CD4-positive, alpha-beta T cell (primary cell): ENCODE measurements around the gene NKD1. TPM values are rescaled to one million over a fixed set of nuclear protein-coding genes. Genes with fewer than 3 reads are reported as not detected.

ENCODE experiments used
- ATAC-seq: fragments of 200-7000 bp; cut with Tn5 transposase; one replicate; pipeline ENCODE4 v1.10.0; 2022; ENCODE audit warnings: mild to moderate bottlenecking; ENCODE audit not compliant: poor library complexity
- CTCF ChIA-PET: fragments of 350-600 bp; sonication (Branson Sonifier 250); formaldehyde crosslinking; loops from one replicate; lab custom pipeline; 2021; ENCODE audit warnings: antibody characterized with exemption, inconsistent platforms; lab: Charles Lee
- POLR2A ChIA-PET: fragments of 350-600 bp; sonication (Branson Sonifier 250); formaldehyde crosslinking; loops from one replicate; lab custom pipeline; 2021; ENCODE audit warnings: antibody characterized with exemption, inconsistent platforms; lab: Charles Lee
- DNase-seq, 14 experiments: peaks; one replicate each; pipeline ENCODE4 v3.0.0-alpha.2; 2013 to 2020; ENCODE audit warnings: mixed read lengths in 2 of 14
- H3K27ac ChIP-seq, 2 donors: one replicate each; pipeline versions ENCODE4 v1.5.1 to v1.7.0; 2013; ENCODE audit warnings: low read length in 2 of 2, low read depth in 1 of 2, mild to moderate bottlenecking in 1 of 2
- H3K27me3 ChIP-seq, 2 experiments: 1 replicate in 1 of 2; 2 replicates in 1 of 2; pipeline versions ENCODE4 v1.6.1 to v1.7.0; 2013; ENCODE audit warnings: low read length in 2 of 2, control low read depth in 1 of 2, mild to moderate bottlenecking in 1 of 2, moderate library complexity in 1 of 2; ENCODE audit not compliant: insufficient read depth in 2 of 2, control insufficient read depth in 1 of 2
- H3K36me3 ChIP-seq: one replicate; pipeline ENCODE4 v1.6.1; 2013; ENCODE audit warnings: low read length, control low read depth; ENCODE audit not compliant: insufficient read depth
- H3K4me1 ChIP-seq: one replicate; pipeline ENCODE4 v1.6.1; 2013; ENCODE audit warnings: low read length, control low read depth; ENCODE audit not compliant: insufficient read depth
- H3K4me3 ChIP-seq: one replicate; pipeline ENCODE4 v1.5.1; 2013; ENCODE audit warnings: mild to moderate bottlenecking, low read length, moderate library complexity
- H3K9me3 ChIP-seq, 2 experiments: 1 replicate in 1 of 2; 2 replicates in 1 of 2; pipeline versions ENCODE4 v1.6.1 to v1.7.0; 2013; ENCODE audit warnings: low read length in 2 of 2, mild to moderate bottlenecking in 2 of 2, control low read depth in 1 of 2, moderate library complexity in 1 of 2; ENCODE audit not compliant: control insufficient read depth in 1 of 2, insufficient read depth in 1 of 2
- H3K27ac Mint-ChIP-seq: one replicate; pipeline ENCODE4 v1.8.0; 2020; ENCODE audit warnings: mixed read lengths
- H3K27me3 Mint-ChIP-seq: one replicate; pipeline ENCODE4 v1.8.0; 2021; ENCODE audit warnings: mixed read lengths
- H3K36me3 Mint-ChIP-seq: one replicate; pipeline ENCODE4 v1.8.0; 2021; ENCODE audit warnings: low read depth, mixed read lengths
- H3K4me1 Mint-ChIP-seq: one replicate; pipeline ENCODE4 v1.8.0; 2021; ENCODE audit warnings: low read depth, mixed read lengths
- H3K4me3 Mint-ChIP-seq: one replicate; pipeline ENCODE4 v1.8.0; 2020; ENCODE audit warnings: mild to moderate bottlenecking, mixed read lengths
- H3K9me3 Mint-ChIP-seq: one replicate; pipeline ENCODE4 v1.8.0; 2020; ENCODE audit warnings: mixed read lengths
- CTCF ChIP-seq: fragments of 200-600 bp; IDR thresholded peaks from one replicate; pipeline ENCODE4 v1.8.0; 2022; ENCODE audit warnings: antibody characterized with exemption, mild to moderate bottlenecking
- intact Hi-C, 2 experiments: fragments of 100-400 bp; cut with DNase I in 1 of 2; cut with micrococcal nuclease in 1 of 2; formaldehyde crosslinking; loops; one replicate each; pipeline versions ENCODE4 v1.15.1 to v1.9.0; 2023 to 2025; cut with DNase I, micrococcal nuclease
- total RNA-seq, 174 experiments: library from RNA in 2 of 174; stranded (reverse) in 2 of 174; gene quantifications; one replicate each; pipeline ENCODE4 v1.2.3 and lab custom pipeline; 2021 to 2026

The NKD1 gene
- total RNA-seq, 2 experiments from 2014 or later, result 6.1 to 9.8 TPM

- no peak for TF ChIP-seq CTCF
- Histone ChIP-seq H3K9me3 (no peaks in the 10 kb centered on the region), H3K4me3 (no peak overlapping the region), H3K27me3 (no peaks in the 10 kb centered on the region), H3K4me1 (peaks cover 17% of the 10 kb centered on the region), H3K27ac (no peak overlapping the region), H3K36me3 (no peaks in the 10 kb centered on the region)
- H3K27me3 Mint-ChIP-seq, result no peaks in the 10 kb centered on the region
- ATAC-seq (no peak), DNase-seq (no peak)
- intact Hi-C loops, result no loop called here
- H3K4me3 Mint-ChIP-seq, result no peak overlapping the region
- ChIA-PET POLR2A (no interaction called here), CTCF (no interaction called here)
- peaks cover 12% of the 10 kb centered on the region for H3K4me1 Mint-ChIP-seq
- no peak overlapping the region for H3K27ac Mint-ChIP-seq
- no peaks in the 10 kb centered on the region for H3K9me3 Mint-ChIP-seq
- peaks cover 31% of the 10 kb centered on the region for H3K36me3 Mint-ChIP-seq
These were observed 83.9 kb downstream of the NKD1 start for GRCh38 chr16:50631985-50632576.

- TF ChIP-seq CTCF, result no peak
- Mint-ChIP-seq H3K4me3 (no peak overlapping the region), H3K27ac (no peak overlapping the region), H3K36me3 (peaks cover 31% of the 10 kb centered on the region), H3K4me1 (peaks cover 4% of the 10 kb centered on the region), H3K27me3 (no peaks in the 10 kb centered on the region), H3K9me3 (no peaks in the 10 kb centered on the region)
- H3K4me3 ChIP-seq, result no peak overlapping the region
- ChIA-PET POLR2A (no interaction called here), CTCF (no interaction called here)
- H3K9me3 ChIP-seq, result no peaks in the 10 kb centered on the region
- no peaks in the 10 kb centered on the region for H3K36me3 ChIP-seq
- peaks cover 9% of the 10 kb centered on the region for H3K4me1 ChIP-seq
- intact Hi-C loops, result no loop called here
- H3K27me3 ChIP-seq, result no peaks in the 10 kb centered on the region
- ATAC-seq (no peak), DNase-seq (no peak)
- H3K27ac ChIP-seq, result no peak overlapping the region
These were observed 85.0 kb downstream of the NKD1 start for GRCh38 chr16:50632927-50633800.

GRCh38 chr16:50634090-50634489 is 85.9 kb downstream of the NKD1 start:
- H3K4me1 ChIP-seq, result peaks cover 9% of the 10 kb centered on the region
- Mint-ChIP-seq H3K9me3 (no peaks in the 10 kb centered on the region), H3K4me3 (no peak overlapping the region), H3K27ac (no peak overlapping the region), H3K36me3 (peaks cover 31% of the 10 kb centered on the region), H3K4me1 (peaks cover 4% of the 10 kb centered on the region), H3K27me3 (no peaks in the 10 kb centered on the region)
- H3K9me3 ChIP-seq, result no peaks in the 10 kb centered on the region
- H3K27me3 ChIP-seq, result no peaks in the 10 kb centered on the region
- H3K27ac ChIP-seq, result no peak overlapping the region
- no peak for TF ChIP-seq CTCF
- CTCF ChIA-PET, result interaction anchor here (1.1 kb wide), 1 partner anchor 31 kb away, joined by 3 read pairs; no protein-coding TSS in a partner anchor
- DNase-seq (no peak), ATAC-seq (no peak)
- no peaks in the 10 kb centered on the region for H3K36me3 ChIP-seq
- POLR2A ChIA-PET, result no interaction called here
- H3K4me3 ChIP-seq, result no peak overlapping the region
- intact Hi-C loops, result no loop called here
